Hepatocyte (in vitro differentiated cells): ENCODE results near the gene THYN1. TPM values are rescaled to one million over a fixed set of nuclear protein-coding genes. Genes with fewer than 3 reads are reported as not detected.

Experiments used
- DNase-seq: peaks from one replicate; pipeline ENCODE4 v3.0.0-alpha.2; 2016; ENCODE audit warnings: low spot score
- H2AFZ ChIP-seq: fragments of 200-600 bp; sonication (generic); 2 replicates; pipeline ENCODE4 v1.6.0; 2016; ENCODE audit warnings: antibody characterized with exemption, mild to moderate bottlenecking
- H3K27ac ChIP-seq: fragments of 200-600 bp; sonication (generic); 2 replicates; pipeline ENCODE4 v1.5.1; 2016; ENCODE audit warnings: mild to moderate bottlenecking
- H3K27me3 ChIP-seq: fragments of 200-600 bp; sonication (generic); 2 replicates; pipeline ENCODE4 v1.6.1; 2016
- H3K36me3 ChIP-seq: fragments of 200-600 bp; sonication (generic); replicated peaks from 2 replicates; pipeline ENCODE4 v1.5.1; 2016; ENCODE audit warnings: low read depth; ENCODE audit not compliant: insufficient read depth
- H3K4me1 ChIP-seq: fragments of 200-600 bp; sonication (generic); 2 replicates; pipeline ENCODE4 v1.5.1; 2016; ENCODE audit warnings: mild to moderate bottlenecking, moderate library complexity; ENCODE audit not compliant: insufficient read depth
- H3K4me2 ChIP-seq: fragments of 200-600 bp; sonication (generic); 2 replicates; pipeline ENCODE4 v1.6.0; 2016
- H3K4me3 ChIP-seq: fragments of 200-600 bp; sonication (generic); 2 replicates; pipeline ENCODE4 v1.5.1; 2016; ENCODE audit warnings: mild to moderate bottlenecking
- H3K79me2 ChIP-seq: fragments of 200-600 bp; sonication (generic); 2 replicates; pipeline ENCODE4 v1.6.0; 2017; ENCODE audit warnings: mild to moderate bottlenecking
- H3K9me2 ChIP-seq: fragments of 200-600 bp; sonication (generic); replicated peaks from 2 replicates; pipeline ENCODE4 v1.6.0; 2017; ENCODE audit warnings: mild to moderate bottlenecking; ENCODE audit not compliant: insufficient read depth
- H3K9me3 ChIP-seq: fragments of 200-600 bp; sonication (generic); 2 replicates; pipeline ENCODE4 v1.5.1; 2016; ENCODE audit warnings: low read depth, mild to moderate bottlenecking
- H4K20me1 ChIP-seq: fragments of 200-600 bp; sonication (generic); 2 replicates; pipeline ENCODE4 v1.6.0; 2016; ENCODE audit warnings: mild to moderate bottlenecking; ENCODE audit not compliant: insufficient read depth, poor library complexity, severe bottlenecking
- EZH2 ChIP-seq: fragments of 200-600 bp; sonication (generic); IDR thresholded peaks from 2 replicates; pipeline ENCODE4 v1.6.1; 2016; ENCODE audit warnings: antibody characterized with exemption, mild to moderate bottlenecking, borderline replicate concordance
- EZH2phosphoT487 ChIP-seq: fragments of 200-600 bp; sonication (generic); IDR thresholded peaks from one replicate; pipeline ENCODE4 v1.6.1; 2018; ENCODE audit warnings: antibody characterized with exemption, mild to moderate bottlenecking, low read depth, moderate library complexity; ENCODE audit not compliant: unreplicated experiment, severe bottlenecking
- WGBS: methylation state at CpG from one replicate; pipeline ENCODE4 v1.1.6; 2016; ENCODE audit warnings: low lambda C conversion rate; ENCODE audit errors: missing lambda C conversion rate; 5-methylcytosine and 5-hydroxymethylcytosine counted together
- polyA plus RNA-seq: library from polyadenylated mRNA; unstranded; fragments of >200 nt; fragmentation: Nextera tagmentation; extraction: Ambion mirVana; gene quantifications from 2 replicates; pipeline ENCODE4 v1.2.1, GENCODE V29; 2016
- total RNA-seq: library from RNA; depleted of rRNA; stranded (reverse); fragments of >200 nt; gene quantifications from 2 replicates; pipeline ENCODE4 v1.2.3, GENCODE V29; 2014
- TF ChIP-seq, protein P1 (sequence below): fragments of 200-600 bp; sonication (generic); IDR thresholded peaks from 2 replicates; pipeline ENCODE4 v1.5.1; 2016; ENCODE audit warnings: antibody characterized with exemption, mild to moderate bottlenecking; ENCODE audit not compliant: poor library complexity

The THYN1 gene
- total and polyA plus RNA-seq, 2 experiments from 2014 or later: 45.7 to 59.8 TPM

DNA sequence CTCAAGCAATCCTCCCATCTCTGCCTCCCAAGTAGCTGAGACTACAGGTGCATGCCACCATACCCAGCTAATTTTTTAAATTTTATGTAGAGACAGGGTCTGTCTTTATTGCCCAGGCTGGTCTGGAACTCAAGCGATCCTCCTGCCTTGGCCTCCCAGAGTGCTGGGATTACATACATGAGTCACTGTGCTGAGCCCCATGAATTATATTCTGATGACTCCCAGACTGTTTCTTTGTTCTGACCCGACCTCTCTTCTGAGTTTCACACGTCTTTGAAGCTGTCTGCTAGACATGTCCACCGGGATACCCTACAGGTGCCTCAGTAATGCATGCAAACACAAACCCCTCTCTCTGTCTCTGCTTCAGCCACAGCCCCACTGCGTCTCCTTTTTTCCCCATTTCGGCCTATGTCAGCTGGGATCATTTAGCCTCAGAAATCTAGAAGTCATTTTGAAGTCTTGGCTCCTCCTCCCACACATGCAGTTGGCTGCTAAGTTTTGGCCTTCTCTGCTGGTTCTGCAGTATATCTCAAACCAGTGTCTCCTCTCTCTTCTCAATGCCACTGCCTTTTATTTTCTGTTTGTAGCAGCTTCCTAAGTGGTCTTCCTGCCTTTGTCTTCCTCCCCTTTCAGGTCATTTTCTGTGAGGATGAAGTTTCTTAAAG lies 23.9 kb downstream of the THYN1 start:
- DNase-seq: no peak
- H3K9me2 ChIP-seq: no peaks in the 10 kb centered on the region
- H2AFZ ChIP-seq: no peak overlapping the region
- TF ChIP-seq EZH2: no peak
- TF ChIP-seq, protein P1, sequence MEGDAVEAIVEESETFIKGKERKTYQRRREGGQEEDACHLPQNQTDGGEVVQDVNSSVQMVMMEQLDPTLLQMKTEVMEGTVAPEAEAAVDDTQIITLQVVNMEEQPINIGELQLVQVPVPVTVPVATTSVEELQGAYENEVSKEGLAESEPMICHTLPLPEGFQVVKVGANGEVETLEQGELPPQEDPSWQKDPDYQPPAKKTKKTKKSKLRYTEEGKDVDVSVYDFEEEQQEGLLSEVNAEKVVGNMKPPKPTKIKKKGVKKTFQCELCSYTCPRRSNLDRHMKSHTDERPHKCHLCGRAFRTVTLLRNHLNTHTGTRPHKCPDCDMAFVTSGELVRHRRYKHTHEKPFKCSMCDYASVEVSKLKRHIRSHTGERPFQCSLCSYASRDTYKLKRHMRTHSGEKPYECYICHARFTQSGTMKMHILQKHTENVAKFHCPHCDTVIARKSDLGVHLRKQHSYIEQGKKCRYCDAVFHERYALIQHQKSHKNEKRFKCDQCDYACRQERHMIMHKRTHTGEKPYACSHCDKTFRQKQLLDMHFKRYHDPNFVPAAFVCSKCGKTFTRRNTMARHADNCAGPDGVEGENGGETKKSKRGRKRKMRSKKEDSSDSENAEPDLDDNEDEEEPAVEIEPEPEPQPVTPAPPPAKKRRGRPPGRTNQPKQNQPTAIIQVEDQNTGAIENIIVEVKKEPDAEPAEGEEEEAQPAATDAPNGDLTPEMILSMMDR: no peak
- TF ChIP-seq EZH2phosphoT487: no peak
- peaks cover 66% of the 10 kb centered on the region for H3K79me2 ChIP-seq
- peaks cover 25% of the 10 kb centered on the region for H4K20me1 ChIP-seq
- H3K36me3 ChIP-seq: no peaks in the 10 kb centered on the region
- no peak overlapping the region for H3K4me2 ChIP-seq
- H3K27me3 ChIP-seq: no peaks in the 10 kb centered on the region
- H3K27ac ChIP-seq: no peak overlapping the region
- no peak overlapping the region for H3K4me3 ChIP-seq
- H3K9me3 ChIP-seq: no peaks in the 10 kb centered on the region
- WGBS: 78% methylated on average over 6 of the region's 6 CpGs
- peaks cover 13% of the 10 kb centered on the region for H3K4me1 ChIP-seq

DNA sequence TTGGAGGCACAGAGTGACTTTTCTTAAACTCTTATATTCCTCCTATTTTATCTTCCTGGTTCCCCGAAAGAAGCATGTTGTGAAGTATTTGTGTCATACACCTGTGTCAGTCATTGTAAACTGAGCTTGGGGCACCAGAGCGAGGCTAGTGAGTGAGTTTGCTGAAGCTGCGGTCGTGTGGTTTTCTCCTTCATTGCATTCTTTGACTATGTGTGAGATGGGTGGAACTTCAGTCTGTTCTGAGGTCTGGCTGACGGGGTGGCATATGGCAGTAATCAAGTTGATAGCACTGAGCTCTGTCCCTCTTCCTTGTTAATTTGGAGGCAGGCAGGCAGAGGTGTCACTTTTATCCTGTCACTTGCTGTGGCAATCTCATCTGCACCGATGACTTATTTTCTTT lies 24.5 kb downstream of the THYN1 start:
- Histone ChIP-seq H3K79me2 (peaks cover 66% of the 10 kb centered on the region), H3K4me2 (no peak overlapping the region), H4K20me1 (peaks cover 25% of the 10 kb centered on the region), H2AFZ (no peak overlapping the region), H3K36me3 (no peaks in the 10 kb centered on the region), H3K9me2 (no peaks in the 10 kb centered on the region), H3K4me3 (no peak overlapping the region), H3K9me3 (no peaks in the 10 kb centered on the region), H3K4me1 (peaks cover 13% of the 10 kb centered on the region), H3K27me3 (no peaks in the 10 kb centered on the region), H3K27ac (no peak overlapping the region)
- 86% methylated on average over 6 of the region's 6 CpGs for WGBS
- TF ChIP-seq, protein P1: no peak
- TF ChIP-seq EZH2phosphoT487 (no peak), EZH2 (no peak)
- DNase-seq: no peak

GRCh38 chr11:134226806-134227325 lies 26.3 kb downstream of the THYN1 start:
- no peak overlapping the region for H3K4me3 ChIP-seq
- no peaks in the 10 kb centered on the region for H3K9me3 ChIP-seq
- H3K27me3 ChIP-seq: no peaks in the 10 kb centered on the region
- TF ChIP-seq EZH2 (no peak), EZH2phosphoT487 (no peak)
- TF ChIP-seq, protein P1: no peak
- WGBS: 93% methylated on average over 5 of the region's 5 CpGs
- H3K4me2 ChIP-seq: peak overlapping the region; percentile 98
- no peak overlapping the region for H3K27ac ChIP-seq
- H4K20me1 ChIP-seq: peaks cover 25% of the 10 kb centered on the region
- H3K9me2 ChIP-seq: no peaks in the 10 kb centered on the region
- no peak overlapping the region for H2AFZ ChIP-seq
- H3K79me2 ChIP-seq: peaks cover 76% of the 10 kb centered on the region
- H3K4me1 ChIP-seq: peaks cover 17% of the 10 kb centered on the region
- DNase-seq: no peak
- H3K36me3 ChIP-seq: no peaks in the 10 kb centered on the region
